MCF 10A (cell line): ENCODE data around the gene MTSS2. TPM values are rescaled to one million over a fixed set of nuclear protein-coding genes. Genes with fewer than 3 reads are reported as not detected.
"Not testable (repeated sequence)": the region's sequence is repeated elsewhere in the genome, so short reads cannot be mapped to it uniquely, and the experiment has no call there.

Experiments
- BruUV-seq: library from RNA; stranded (reverse); fragments of 400-500 nt; replicated peaks from 2 replicates; lab custom pipeline; 2021; lab: Mats Ljungman, UMichigan
- CTCF ChIA-PET: fragments of 300-600 bp; sonication (Branson Sonifier 250); formaldehyde crosslinking; extraction: SDS; loops from one replicate; lab custom pipeline; 2021; ENCODE audit warnings: antibody characterized with exemption, inconsistent platforms; lab: Yijun Ruan, JAX
- POLR2A ChIA-PET: fragments of 300-600, 350-650 bp; sonication (Branson Sonifier 250); formaldehyde crosslinking; extraction: SDS; loops from one replicate; lab custom pipeline; 2020; ENCODE audit warnings: antibody characterized with exemption, inconsistent platforms; lab: Yijun Ruan, JAX
- DNase-seq: peaks from one replicate; pipeline ENCODE4 v3.0.0-alpha.2; 2018; ENCODE audit not compliant: unreplicated experiment
- H3K27ac Mint-ChIP-seq: one replicate; pipeline ENCODE4 v1.8.0; 2022; ENCODE audit warnings: mild to moderate bottlenecking, low read depth, mixed read lengths; ENCODE audit not compliant: unreplicated experiment
- H3K27me3 Mint-ChIP-seq: one replicate; pipeline ENCODE4 v1.8.0; 2022; ENCODE audit warnings: mixed read lengths; ENCODE audit not compliant: insufficient read depth, unreplicated experiment
- H3K36me3 Mint-ChIP-seq: one replicate; pipeline ENCODE4 v1.8.0; 2022; ENCODE audit warnings: mild to moderate bottlenecking, moderate library complexity, mixed read lengths; ENCODE audit not compliant: insufficient read depth, unreplicated experiment
- H3K4me1 Mint-ChIP-seq: one replicate; pipeline ENCODE4 v1.8.0; 2022; ENCODE audit warnings: mixed read lengths; ENCODE audit not compliant: insufficient read depth, unreplicated experiment
- H3K4me3 Mint-ChIP-seq: one replicate; pipeline ENCODE4 v1.8.0; 2022; ENCODE audit warnings: mild to moderate bottlenecking, moderate library complexity, mixed read lengths; ENCODE audit not compliant: unreplicated experiment
- H3K9me3 Mint-ChIP-seq: one replicate; pipeline ENCODE4 v1.8.0; 2022; ENCODE audit warnings: mixed read lengths; ENCODE audit not compliant: unreplicated experiment
- CTCF ChIP-seq: fragments of 200-600 bp; IDR thresholded peaks from one replicate; pipeline ENCODE4 v1.8.0; 2022; ENCODE audit warnings: antibody characterized with exemption, mild to moderate bottlenecking; ENCODE audit not compliant: unreplicated experiment
- intact Hi-C: fragments of 100-400 bp; cut with micrococcal nuclease; formaldehyde crosslinking; loops from 2 replicates; pipeline ENCODE4 v1.14.1; 2022
- total RNA-seq: library from RNA; stranded (reverse); gene quantifications from 2 replicates; pipeline ENCODE4 v1.2.3, GENCODE V29; 2022

The MTSS2 gene
- total RNA-seq, 1 experiment from 2014 or later, result 75.8 TPM

- Mint-ChIP-seq H3K9me3 (no peaks in the 10 kb centered on the region), H3K36me3 (no peaks in the 10 kb centered on the region), H3K4me3 (no peak overlapping the region), H3K27ac (no peak overlapping the region), H3K27me3 (no peaks in the 10 kb centered on the region), H3K4me1 (peaks cover 5% of the 10 kb centered on the region)
- CTCF ChIA-PET, result no interaction called here
- no peak for TF ChIP-seq CTCF
- intact Hi-C loops, result no loop called here
- BruUV-seq, result no TSS peak
- DNase-seq, result no peak
- POLR2A ChIA-PET, result no interaction called here
Observed at GRCh38 chr16:70647441-70648359, 38.2 kb downstream of the MTSS2 start.

- ChIA-PET CTCF (no interaction called here), POLR2A (no interaction called here)
- Mint-ChIP-seq H3K27ac (no peak within 1 kb of the TSS), H3K36me3 (no peaks in the 10 kb centered on the region), H3K9me3 (no peaks in the 10 kb centered on the region), H3K4me1 (peaks cover 5% of the 10 kb centered on the region), H3K27me3 (no peaks in the 10 kb centered on the region), H3K4me3 (no peak within 1 kb of the TSS)
- intact Hi-C loops, result no loop called here
- DNase-seq, result no peak
- no TSS peak for BruUV-seq
- TF ChIP-seq CTCF, result no peak
Observed at GRCh38 chr16:70646260-70647241, 39.3 kb downstream of the MTSS2 start, which contains the start of gene IL34. Gene IL34, plus strand, starts transcription at chr16:70646559. Its CDS starts 389 bp downstream, at chr16:70646948.

- no peaks in the 10 kb centered on the region for H3K27me3 Mint-ChIP-seq
- H3K9me3 Mint-ChIP-seq, result no peaks in the 10 kb centered on the region
- BruUV-seq, result no TSS peak
- intact Hi-C loops, result no loop called here
- no peak overlapping the region for H3K4me3 Mint-ChIP-seq
- no peak for TF ChIP-seq CTCF
- no peak for DNase-seq
- no peaks in the 10 kb centered on the region for H3K36me3 Mint-ChIP-seq
- POLR2A ChIA-PET, result no interaction called here
- H3K27ac Mint-ChIP-seq, result no peak overlapping the region
- CTCF ChIA-PET, result no interaction called here
- H3K4me1 Mint-ChIP-seq, result no peaks in the 10 kb centered on the region
Observed at GRCh38 chr16:70644763-70645597, 40.9 kb downstream of the MTSS2 start.

- H3K9me3 Mint-ChIP-seq, BruUV-seq, H3K27ac Mint-ChIP-seq, H3K27me3 Mint-ChIP-seq, H3K36me3 Mint-ChIP-seq, CTCF ChIA-PET, intact Hi-C loops, DNase-seq, H3K4me1 Mint-ChIP-seq, H3K4me3 Mint-ChIP-seq, POLR2A ChIA-PET: not testable (repeated sequence)
Observed at GRCh38 chr16:70643264-70643663, 42.6 kb downstream of the MTSS2 start.
